Urinary bladder (tissue), 4 donors: ENCODE data around the gene GRAMD1A. TPM values are rescaled to one million over a fixed set of nuclear protein-coding genes. Genes with fewer than 3 reads are reported as not detected.
A peak's percentile ranks its signal among the peaks of the same experiment; 100 is the strongest.

Experiments
- DNase-seq: peaks from one replicate; pipeline ENCODE4 v3.0.0-alpha.2; 2015; ENCODE audit errors: extremely low spot score
- H3K27ac ChIP-seq: one replicate; pipeline ENCODE4 v1.5.1; 2013; ENCODE audit warnings: low read depth, mild to moderate bottlenecking, moderate library complexity
- H3K36me3 ChIP-seq: one replicate; pipeline ENCODE4 v1.6.1; 2013; ENCODE audit warnings: mild to moderate bottlenecking, moderate library complexity; ENCODE audit not compliant: insufficient read depth
- H3K4me1 ChIP-seq: one replicate; pipeline ENCODE4 v1.6.1; 2013; ENCODE audit warnings: mild to moderate bottlenecking, moderate library complexity; ENCODE audit not compliant: insufficient read depth
- H3K4me3 ChIP-seq: one replicate; pipeline ENCODE4 v1.5.1; 2013; ENCODE audit warnings: low read depth, low read length
- WGBS: extraction: QIAGEN DNeasy Blood & Tissue Kit; methylation state at CpG from one replicate; pipeline ENCODE4 v1.1.7; 2013; 5-methylcytosine and 5-hydroxymethylcytosine counted together
- polyA plus RNA-seq: library from polyadenylated mRNA; stranded (reverse); fragments of 200-250 nt; gene quantifications from one replicate; pipeline ENCODE4 v1.2.3, GENCODE V29; 2013
- total RNA-seq: library from RNA; depleted of rRNA; stranded (reverse); fragments of >200 nt; gene quantifications from one replicate; pipeline ENCODE4 v1.2.3, GENCODE V29; 2014
- donor health status: healthy with polysubstance abuse.
- donor health status: healthy.

GRAMD1A gene
- total and polyA plus RNA-seq, 2 donors, result 34.2 to 74.0 TPM

GRCh38 chr19:35034588-35035382 lies 34.7 kb downstream of the GRAMD1A start:
- no peaks in the 10 kb centered on the region for H3K36me3 ChIP-seq
- no peak for DNase-seq
- 87% methylated on average over 17 of the region's 17 CpGs for WGBS
- H3K4me1 ChIP-seq, result peaks cover 2% of the 10 kb centered on the region
- no peak overlapping the region for H3K27ac ChIP-seq
- no peak overlapping the region for H3K4me3 ChIP-seq

GRCh38 chr19:35037716-35038622 lies 37.8 kb downstream of the GRAMD1A start:
- Histone ChIP-seq H3K36me3 (no peaks in the 10 kb centered on the region), H3K27ac (no peak overlapping the region), H3K4me3 (no peak overlapping the region), H3K4me1 (no peaks in the 10 kb centered on the region)
- WGBS, result 65% methylated on average over 13 of the region's 13 CpGs
- no peak for DNase-seq

- no peak overlapping the region for H3K4me3 ChIP-seq
- no peaks in the 10 kb centered on the region for H3K36me3 ChIP-seq
- H3K4me1 ChIP-seq, result no peaks in the 10 kb centered on the region
- DNase-seq, result no peak
- no peak overlapping the region for H3K27ac ChIP-seq
- 62% methylated on average over 17 of the region's 17 CpGs for WGBS
These were observed 38.7 kb downstream of the GRAMD1A start for GRCh38 chr19:35038623-35039512.

DNA sequence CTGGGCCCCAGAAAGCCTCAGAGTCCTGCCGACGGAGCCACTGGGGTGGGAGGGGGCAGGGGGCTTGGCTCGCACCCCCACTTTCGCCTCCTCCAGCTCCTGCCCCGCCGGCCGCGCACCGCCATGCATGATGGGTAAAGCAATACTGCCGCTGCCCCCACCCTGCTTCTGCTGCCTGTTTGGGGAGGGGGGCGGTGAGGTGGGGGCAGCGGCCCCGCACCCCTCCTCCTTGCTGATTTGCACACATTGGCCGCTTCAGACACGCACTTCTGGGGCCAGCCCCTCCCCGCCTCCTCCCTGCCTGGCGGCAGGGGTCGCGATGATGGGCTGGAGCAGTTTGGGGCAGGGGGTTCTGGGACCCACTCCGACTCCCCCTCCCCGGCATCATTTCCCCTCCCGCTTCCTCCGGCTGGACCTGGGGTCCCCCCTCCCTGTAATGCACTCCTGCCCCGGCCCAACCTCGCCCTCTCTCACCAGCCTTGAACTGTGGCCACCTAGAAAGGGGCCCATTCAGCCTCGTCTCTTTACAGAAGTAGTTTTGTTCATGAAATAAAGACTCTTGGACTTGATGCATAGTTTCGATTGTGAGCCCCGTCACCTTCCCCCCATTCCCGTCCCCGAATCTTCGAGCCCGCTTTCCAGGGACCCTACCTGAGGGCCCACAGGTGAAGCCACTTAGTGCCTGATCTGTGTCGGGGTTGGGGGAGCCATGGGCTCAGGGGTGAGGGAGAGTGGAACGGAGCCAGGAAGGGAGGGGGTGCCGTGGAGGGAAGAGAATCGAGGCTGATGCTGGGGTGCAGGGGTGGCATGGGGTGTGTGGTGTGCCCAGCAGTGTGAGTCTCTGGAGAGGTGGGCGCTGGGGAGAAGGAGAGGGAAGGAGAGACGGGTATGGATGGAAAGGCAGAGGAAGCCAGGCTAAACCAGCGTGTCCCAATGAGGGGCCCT lies 40.0 kb downstream of the GRAMD1A start:
- WGBS, result 24% methylated on average over 39 of the region's 39 CpGs
- Histone ChIP-seq H3K36me3 (no peaks in the 10 kb centered on the region), H3K4me3 (no peak overlapping the region), H3K4me1 (no peaks in the 10 kb centered on the region), H3K27ac (peak overlapping the region; percentile 50)
- DNase-seq, result no peak

GRCh38 chr19:35040826-35041547 lies 40.9 kb downstream of the GRAMD1A start:
- Histone ChIP-seq H3K4me3 (no peak overlapping the region), H3K4me1 (no peaks in the 10 kb centered on the region), H3K27ac (peak overlapping the region; percentile 50), H3K36me3 (no peaks in the 10 kb centered on the region)
- 19% methylated on average over 36 of the region's 36 CpGs for WGBS
- no peak for DNase-seq

DNA sequence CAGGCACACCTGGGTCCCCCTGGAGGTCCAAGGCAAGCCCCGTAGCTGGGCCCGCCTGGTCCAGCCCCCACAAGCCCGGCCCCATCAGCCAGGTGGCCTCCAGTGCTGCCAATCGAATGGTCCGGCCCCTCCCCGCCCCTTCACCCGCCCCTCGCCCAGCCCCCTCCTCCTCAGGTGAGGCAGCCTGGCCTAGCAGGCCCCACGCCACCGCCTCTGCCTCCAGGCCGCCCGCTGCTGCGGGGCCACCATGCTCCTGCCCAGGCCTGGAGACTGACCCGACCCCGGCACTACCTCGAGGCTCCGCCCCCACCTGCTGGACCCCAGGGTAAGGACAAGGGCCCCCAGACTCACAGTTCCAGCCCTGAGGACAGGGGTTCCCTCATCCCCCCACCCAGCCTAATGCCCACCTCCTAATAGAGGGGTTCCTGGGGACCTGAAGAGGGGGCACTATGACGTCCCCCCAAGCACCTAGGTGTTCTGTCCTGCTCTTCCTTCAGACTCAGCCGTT lies 41.5 kb downstream of the GRAMD1A start, which contains the start of gene HPN:
TSS of gene HPN (plus strand) at position 174 of the 508 bp plus-strand sequence. CDS start 786 bp downstream, outside the sequence.
- Histone ChIP-seq H3K4me1 (no peaks in the 10 kb centered on the region), H3K36me3 (no peaks in the 10 kb centered on the region), H3K27ac (peak within 1 kb of the TSS; percentile 50), H3K4me3 (no peak within 1 kb of the TSS)
- 59% methylated on average over 19 of the region's 19 CpGs for WGBS
- DNase-seq, result no peak

- Histone ChIP-seq H3K4me3 (no peak overlapping the region), H3K36me3 (no peaks in the 10 kb centered on the region), H3K27ac (no peak overlapping the region), H3K4me1 (no peaks in the 10 kb centered on the region)
- DNase-seq, result no peak
- 63% methylated on average over 14 of the region's 14 CpGs for WGBS
These were observed 42.1 kb downstream of the GRAMD1A start for GRCh38 chr19:35042056-35042730.

- Histone ChIP-seq H3K36me3 (no peaks in the 10 kb centered on the region), H3K4me3 (no peak overlapping the region), H3K4me1 (no peaks in the 10 kb centered on the region), H3K27ac (no peak overlapping the region)
- 86% methylated on average over 14 of the region's 14 CpGs for WGBS
- no peak for DNase-seq
These were observed 43.0 kb downstream of the GRAMD1A start for GRCh38 chr19:35042954-35043604.

DNA sequence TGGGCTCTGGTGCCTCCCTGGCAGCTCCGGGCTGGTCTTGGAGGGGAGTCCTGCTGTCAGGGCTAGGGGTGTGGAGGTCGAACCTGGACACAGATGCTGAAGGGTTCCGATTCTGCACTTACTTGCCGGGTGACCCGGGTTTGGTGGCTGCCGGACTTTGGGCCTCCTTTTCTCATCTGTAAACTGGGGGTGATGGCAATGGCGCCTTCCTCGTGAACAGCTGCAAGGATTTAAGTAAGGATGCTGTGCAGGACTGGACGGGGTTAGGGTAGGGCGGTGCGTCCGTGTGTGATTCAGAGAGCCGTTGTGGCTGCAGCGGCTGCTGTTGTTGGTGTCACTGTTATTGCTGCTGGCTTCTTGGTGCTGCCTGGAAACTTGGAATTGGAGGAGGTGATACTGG lies 43.8 kb downstream of the GRAMD1A start:
- no peak overlapping the region for H3K27ac ChIP-seq
- DNase-seq, result no peak
- no peaks in the 10 kb centered on the region for H3K4me1 ChIP-seq
- H3K36me3 ChIP-seq, result no peaks in the 10 kb centered on the region
- 78% methylated on average over 14 of the region's 14 CpGs for WGBS
- H3K4me3 ChIP-seq, result no peak overlapping the region

GRCh38 chr19:35044317-35045117 lies 44.4 kb downstream of the GRAMD1A start:
- Histone ChIP-seq H3K27ac (no peak overlapping the region), H3K4me3 (no peak overlapping the region), H3K4me1 (no peaks in the 10 kb centered on the region), H3K36me3 (no peaks in the 10 kb centered on the region)
- no peak for DNase-seq
- 62% methylated on average over 9 of the region's 9 CpGs for WGBS
